MM.1S (cell line): ENCODE data around the gene KCNK18.

ENCODE experiments used
- CTCF ChIP-seq: fragments of 300-600 bp; sonication (generic); IDR thresholded peaks from 2 replicates; pipeline ENCODE4 v1.5.1; 2016; ENCODE audit warnings: antibody characterized with exemption, low read length, mixed read lengths
- EZH2 ChIP-seq: fragments of 300-600 bp; sonication (generic); optimal IDR thresholded peaks from 2 replicates; pipeline ENCODE3; 2017; ENCODE audit warnings: low read depth, mild to moderate bottlenecking, antibody characterized with exemption, low read length, mixed read lengths
- EZH2phosphoT487 ChIP-seq: fragments of 300-600 bp; sonication (generic); IDR thresholded peaks from 2 replicates; pipeline ENCODE4 v1.6.1; 2018; ENCODE audit warnings: antibody characterized with exemption, low read length

GRCh38 chr10:117250411-117250810, 53.1 kb downstream of the KCNK18 start:
- TF ChIP-seq CTCF: no peak
- no peak for TF ChIP-seq EZH2
- TF ChIP-seq EZH2phosphoT487: no peak
